Sigmoid colon (tissue), 7 donors: ENCODE results near the gene HMBS. TPM values are rescaled to one million over a fixed set of nuclear protein-coding genes. Genes with fewer than 3 reads are reported as not detected.

Source experiments
- DNase-seq: peaks from one replicate; pipeline ENCODE4 v3.0.0-alpha.2; 2019
- H3K27ac ChIP-seq, 4 donors: fragments of 200-600 bp; sonication (generic); one replicate each; pipeline ENCODE4 v1.5.1; 2016 to 2019; ENCODE audit warnings: mild to moderate bottlenecking in 1 of 4
- H3K27me3 ChIP-seq, 3 donors: fragments of 200-600 bp; sonication (generic); one replicate each; pipeline ENCODE4 v1.5.1; 2019; ENCODE audit warnings: mild to moderate bottlenecking in 1 of 3
- H3K36me3 ChIP-seq, 4 donors: fragments of 200-600 bp; sonication (generic); one replicate each; pipeline ENCODE4 v1.5.1; 2016 to 2019
- H3K4me1 ChIP-seq, 4 donors: fragments of 200-600 bp; sonication (generic); one replicate each; pipeline ENCODE4 v1.5.1; 2017 to 2019
- H3K4me3 ChIP-seq, 4 donors: fragments of 200-600 bp; sonication (generic); one replicate each; pipeline ENCODE4 v1.5.1; 2017 to 2019; ENCODE audit warnings: mild to moderate bottlenecking in 2 of 4, moderate library complexity in 1 of 4
- H3K9me3 ChIP-seq, 4 donors: fragments of 200-600 bp in 3 of 4; sonication (generic) in 3 of 4; one replicate each; pipeline versions ENCODE4 v1.5.1 to v1.6.1; 2013 to 2019
- CTCF ChIP-seq, 4 experiments: fragments of 450-650 bp in 3 of 4; fragments of 200-600 bp in 1 of 4; IDR thresholded peaks; one replicate each; pipeline ENCODE4 v1.5.1; 2016 to 2019; ENCODE audit warnings: antibody characterized with exemption in 4 of 4, mild to moderate bottlenecking in 3 of 4, moderate library complexity in 2 of 4
- EP300 ChIP-seq, 4 donors: sonication (generic); formaldehyde crosslinking; IDR thresholded peaks; one replicate each; pipeline ENCODE4 v1.6.1; 2017; ENCODE audit warnings: antibody characterized with exemption in 4 of 4
- POLR2A ChIP-seq, 2 donors: fragments of 450-650 bp; IDR thresholded peaks; one replicate each; pipeline ENCODE4 v1.6.1; 2016; ENCODE audit warnings: antibody characterized with exemption in 2 of 2, mild to moderate bottlenecking in 2 of 2, moderate library complexity in 2 of 2
- POLR2AphosphoS5 ChIP-seq, 4 donors: sonication (generic); formaldehyde crosslinking; IDR thresholded peaks; one replicate each; pipeline ENCODE4 v1.6.1; 2017; ENCODE audit warnings: antibody characterized with exemption in 4 of 4
- WGBS, 2 donors: extraction: QIAGEN DNeasy Blood & Tissue Kit; methylation state at CpG; one replicate each; pipeline ENCODE4 v1.1.7; 2013; 5-methylcytosine and 5-hydroxymethylcytosine counted together
- intact Hi-C: fragments of 100-400 bp; cut with DNase I; formaldehyde crosslinking; loops from one replicate; pipeline ENCODE4 v1.15.1; 2023
- polyA plus RNA-seq, 3 donors: library from polyadenylated mRNA; stranded (reverse); fragments of 200-250 nt; gene quantifications; one replicate each; pipeline ENCODE4 v1.2.3, GENCODE V29; 2013
- total RNA-seq, 4 donors: library from RNA; depleted of rRNA; stranded (reverse); fragments of >200 nt; gene quantifications; one replicate each; pipeline ENCODE4 v1.1.0, GENCODE V29; 2016
- donor health status: healthy with polysubstance abuse.
- donor health status: Bipolar disorder and iron deficiency.
- donor health status: healthy.

Gene HMBS
- total and polyA plus RNA-seq, 7 donors: 5.6 to 39.3 (median 15.2) TPM

GRCh38 chr11:119103793-119104192, 19.1 kb downstream of the HMBS start:
- 58 to 63% methylated on average over 4 of the region's 4 CpGs for WGBS, 2 donors
- Histone ChIP-seq H3K4me3 (no peak overlapping the region), H3K36me3 (no peaks in the 10 kb centered on the region), H3K27me3 (no peaks in the 10 kb centered on the region), H3K27ac (peak overlapping the region; percentile 84 to 92 (median 90)), H3K4me1 (peaks cover 0 to 47% (median 42%) of the 10 kb centered on the region in 4 donors), H3K9me3 (no peaks in the 10 kb centered on the region)
- intact Hi-C loops: loop anchor here (5.0 kb wide), 1 partner anchor 104 kb away; the partner anchor contains the start of gene CBL
- TF ChIP-seq POLR2AphosphoS5 (IDR thresholded peaks at IDR 0.05) (no peak), CTCF (IDR thresholded peaks at IDR 0.05) (no peak), POLR2A (IDR thresholded peaks at IDR 0.05) (no peak), EP300 (IDR thresholded peaks at IDR 0.05) (no peak)
- no peak for DNase-seq

- peak; percentile 96 for DNase-seq
- Histone ChIP-seq H3K27me3 (no peaks in the 10 kb centered on the region), H3K4me1 (peaks cover 0 to 47% (median 36%) of the 10 kb centered on the region in 4 donors), H3K4me3 (peak within 1 kb of the TSS; percentile 74 to 97 (median 96)), H3K27ac (peak within 1 kb of the TSS; percentile 83 to 85 (median 84)), H3K36me3 (peaks cover 0 to 14% (median 12%) of the 10 kb centered on the region in 4 donors), H3K9me3 (no peaks in the 10 kb centered on the region)
- TF ChIP-seq EP300 (IDR thresholded peaks at IDR 0.05): no peak
- no peak for TF ChIP-seq CTCF (IDR thresholded peaks at IDR 0.05)
- TF ChIP-seq POLR2A (IDR thresholded peaks at IDR 0.05): peak; percentile 13 to 42
- TF ChIP-seq POLR2AphosphoS5 (IDR thresholded peaks at IDR 0.05): peak; percentile 34 to 80 (median 74)
- intact Hi-C loops: loop anchor here (2.0 kb wide), 1 partner anchor 14 kb away; the partner anchor contains the start of gene HINFP
- 1 to 2% methylated on average over 49 of the region's 49 CpGs for WGBS, 2 donors
Observed at GRCh38 chr11:119106564-119107537, 22.2 kb downstream of the HMBS start, which contains the start of gene C2CD2L. Gene C2CD2L (plus strand): TSS chr11:119107344. CDS start chr11:119107742, 398 bp downstream.

GRCh38 chr11:119107538-119108145, 23.0 kb downstream of the HMBS start:
- Histone ChIP-seq H3K27ac (peak overlapping the region; percentile 83 to 85 (median 84)), H3K9me3 (no peaks in the 10 kb centered on the region), H3K27me3 (no peaks in the 10 kb centered on the region), H3K4me3 (peak overlapping the region; percentile 74 to 97 (median 96)), H3K36me3 (peaks cover 0 to 22% (median 19%) of the 10 kb centered on the region in 4 donors), H3K4me1 (peaks cover 0 to 46% (median 36%) of the 10 kb centered on the region in 4 donors)
- WGBS, 2 donors: 0% methylated on average over 65 of the region's 65 CpGs
- DNase-seq: no peak
- TF ChIP-seq POLR2AphosphoS5 (IDR thresholded peaks at IDR 0.05): no peak
- TF ChIP-seq CTCF (IDR thresholded peaks at IDR 0.05): no peak
- no peak for TF ChIP-seq POLR2A (IDR thresholded peaks at IDR 0.05)
- no peak for TF ChIP-seq EP300 (IDR thresholded peaks at IDR 0.05)
- intact Hi-C loops: loop anchor here (2.0 kb wide), 1 partner anchor 13 kb away; the partner anchor contains the start of gene HINFP

- H3K36me3 ChIP-seq: peaks cover 0 to 28% (median 20%) of the 10 kb centered on the region in 4 donors
- peak overlapping the region; percentile 83 to 85 (median 84) for H3K27ac ChIP-seq
- peaks cover 0 to 39% (median 30%) of the 10 kb centered on the region in 4 donors for H3K4me1 ChIP-seq
- TF ChIP-seq POLR2A (IDR thresholded peaks at IDR 0.05) (no peak), EP300 (IDR thresholded peaks at IDR 0.05) (no peak), POLR2AphosphoS5 (IDR thresholded peaks at IDR 0.05) (no peak), CTCF (IDR thresholded peaks at IDR 0.05) (no peak)
- DNase-seq: no peak
- WGBS, 2 donors: 12 to 16% methylated on average over 8 of the region's 8 CpGs
- no peaks in the 10 kb centered on the region for H3K9me3 ChIP-seq
- intact Hi-C loops: no loop called here
- peak overlapping the region; percentile 74 to 97 (median 96) for H3K4me3 ChIP-seq
- H3K27me3 ChIP-seq: no peaks in the 10 kb centered on the region
Observed at GRCh38 chr11:119108146-119108856, 23.6 kb downstream of the HMBS start.
